HEK293 (cell line): ENCODE results near the gene UGT1A1.

Experiments used
- ZSCAN30 ChIP-seq: fragments of 450-650 bp; IDR thresholded peaks from 2 replicates; pipeline ENCODE4 v1.5.1; 2018; ENCODE audit warnings: missing biosample characterization, mild to moderate bottlenecking, missing genetic modification characterization, moderate library complexity
- TF ChIP-seq, protein P1 (sequence below): fragments of 450-650 bp; formaldehyde crosslinking; IDR thresholded peaks from 2 replicates; pipeline ENCODE4 v1.5.1; 2017; ENCODE audit warnings: missing biosample characterization, mild to moderate bottlenecking, missing genetic modification characterization, moderate library complexity

UGT1A1 gene

DNA sequence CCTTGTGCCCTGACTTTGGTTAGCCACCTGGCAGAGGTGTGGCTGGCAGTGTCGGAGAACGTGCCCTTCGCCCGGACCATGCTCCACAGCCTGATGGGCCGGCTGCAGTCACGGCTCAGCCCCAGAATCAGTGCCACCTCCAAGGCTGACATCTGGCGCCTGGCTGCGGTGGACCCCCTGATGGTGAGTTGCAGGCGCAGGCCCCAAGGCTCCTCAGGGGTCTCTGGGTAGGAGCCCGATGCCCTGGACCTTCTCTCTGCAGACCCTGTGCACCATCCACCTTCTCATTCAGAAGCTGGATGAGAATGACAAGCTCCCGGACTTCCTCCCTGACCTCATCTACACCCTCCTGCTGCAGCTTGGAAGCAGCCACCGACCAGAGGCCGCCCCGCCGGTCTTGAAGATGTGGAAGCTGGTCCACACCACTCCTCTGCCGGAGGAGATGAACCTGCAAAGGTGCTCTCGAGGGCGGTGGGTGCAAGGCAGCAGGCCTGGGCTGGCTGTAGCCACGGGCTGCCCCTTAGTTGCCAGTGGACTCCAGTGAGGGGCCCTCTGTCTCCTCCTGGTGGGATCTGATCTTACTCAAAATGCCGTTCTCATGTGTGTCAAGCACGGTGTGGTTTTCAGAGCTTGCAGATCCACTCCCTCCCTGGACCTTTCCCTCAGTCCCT is 62.2 kb downstream of the UGT1A1 start (continued):
- TF ChIP-seq, protein P1, sequence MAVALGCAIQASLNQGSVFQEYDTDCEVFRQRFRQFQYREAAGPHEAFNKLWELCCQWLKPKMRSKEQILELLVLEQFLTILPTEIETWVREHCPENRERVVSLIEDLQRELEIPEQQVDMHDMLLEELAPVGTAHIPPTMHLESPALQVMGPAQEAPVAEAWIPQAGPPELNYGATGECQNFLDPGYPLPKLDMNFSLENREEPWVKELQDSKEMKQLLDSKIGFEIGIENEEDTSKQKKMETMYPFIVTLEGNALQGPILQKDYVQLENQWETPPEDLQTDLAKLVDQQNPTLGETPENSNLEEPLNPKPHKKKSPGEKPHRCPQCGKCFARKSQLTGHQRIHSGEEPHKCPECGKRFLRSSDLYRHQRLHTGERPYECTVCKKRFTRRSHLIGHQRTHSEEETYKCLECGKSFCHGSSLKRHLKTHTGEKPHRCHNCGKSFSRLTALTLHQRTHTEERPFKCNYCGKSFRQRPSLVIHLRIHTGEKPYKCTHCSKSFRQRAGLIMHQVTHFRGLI (tag by site-specific recombination) = no peak
- no peak for TF ChIP-seq ZSCAN30 (tag by site-specific recombination)
- TF ChIP-seq, all 188 proteins: peak for 0
